Neutrophil (primary cell): Measurements from ENCODE around the gene CAMK1D.

ENCODE experiments used
- H3K27ac ChIP-seq: fragments of 200-600 bp; sonication (generic); 2 replicates; pipeline ENCODE4 v1.5.1; 2016; ENCODE audit warnings: mild to moderate bottlenecking, moderate library complexity
- H3K27me3 ChIP-seq: fragments of 200-600 bp; sonication (generic); 2 replicates; pipeline ENCODE4 v1.6.0; 2016; ENCODE audit warnings: mild to moderate bottlenecking
- H3K36me3 ChIP-seq: fragments of 200-600 bp; sonication (generic); 2 replicates; pipeline ENCODE4 v1.5.1; 2017
- H3K4me1 ChIP-seq, 2 experiments: fragments of 200-600 bp in 1 of 2; sonication (generic) in 1 of 2; 1 replicate in 1 of 2; 2 replicates in 1 of 2; pipeline versions ENCODE4 v1.5.1 to v1.6.1; 2013 to 2016; ENCODE audit warnings: low read depth in 1 of 2, low read length in 1 of 2, mild to moderate bottlenecking in 1 of 2, moderate library complexity in 1 of 2; ENCODE audit not compliant: control insufficient read depth in 1 of 2, insufficient read depth in 1 of 2
- H3K4me3 ChIP-seq, 2 experiments: fragments of 200-600 bp in 1 of 2; sonication (generic) in 1 of 2; 1 replicate in 1 of 2; 2 replicates in 1 of 2; pipeline ENCODE4 v1.5.1; 2013 to 2016; ENCODE audit warnings: low read depth in 1 of 2, low read length in 1 of 2, mild to moderate bottlenecking in 1 of 2, moderate library complexity in 1 of 2
- H3K9me3 ChIP-seq: fragments of 200-600 bp; sonication (generic); 2 replicates; pipeline ENCODE4 v1.5.1; 2016
- TF ChIP-seq, protein P1 (sequence below): fragments of 200-600 bp; sonication (generic); IDR thresholded peaks from 2 replicates; pipeline ENCODE4 v1.5.1; 2016; ENCODE audit warnings: antibody characterized with exemption

The CAMK1D gene

DNA sequence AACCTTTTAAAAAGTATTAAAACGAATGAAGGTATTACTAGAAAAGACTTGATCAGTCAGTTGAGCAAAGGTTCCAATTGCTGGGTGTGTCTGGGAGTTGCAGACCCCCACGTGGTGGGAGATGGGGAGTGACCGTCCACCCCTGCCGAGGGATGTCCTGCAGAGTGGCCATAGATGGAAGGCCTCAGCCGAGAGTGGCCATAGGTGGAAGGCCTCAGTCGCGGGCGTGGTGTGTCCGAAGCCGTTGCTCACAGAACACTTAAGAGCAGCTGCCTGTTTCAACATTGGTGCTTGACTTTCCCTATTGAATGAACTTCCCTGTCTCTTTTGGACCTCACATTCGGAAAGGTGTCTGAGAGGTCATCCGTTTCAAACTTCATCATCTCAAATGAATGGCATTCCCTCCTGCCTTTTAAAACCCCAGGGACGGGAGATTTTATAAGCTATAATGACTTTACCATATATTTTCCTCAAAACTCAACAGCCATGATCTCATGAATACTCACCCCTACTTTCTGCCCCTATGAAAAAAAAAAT lies 69.4 kb downstream of the CAMK1D start:
- H3K9me3 ChIP-seq: no peaks in the 10 kb centered on the region
- no peak overlapping the region for H3K27ac ChIP-seq
- H3K27me3 ChIP-seq: peaks cover 8% of the 10 kb centered on the region
- H3K36me3 ChIP-seq: no peaks in the 10 kb centered on the region
- H3K4me3 ChIP-seq: no peak overlapping the region
- TF ChIP-seq, protein P1, sequence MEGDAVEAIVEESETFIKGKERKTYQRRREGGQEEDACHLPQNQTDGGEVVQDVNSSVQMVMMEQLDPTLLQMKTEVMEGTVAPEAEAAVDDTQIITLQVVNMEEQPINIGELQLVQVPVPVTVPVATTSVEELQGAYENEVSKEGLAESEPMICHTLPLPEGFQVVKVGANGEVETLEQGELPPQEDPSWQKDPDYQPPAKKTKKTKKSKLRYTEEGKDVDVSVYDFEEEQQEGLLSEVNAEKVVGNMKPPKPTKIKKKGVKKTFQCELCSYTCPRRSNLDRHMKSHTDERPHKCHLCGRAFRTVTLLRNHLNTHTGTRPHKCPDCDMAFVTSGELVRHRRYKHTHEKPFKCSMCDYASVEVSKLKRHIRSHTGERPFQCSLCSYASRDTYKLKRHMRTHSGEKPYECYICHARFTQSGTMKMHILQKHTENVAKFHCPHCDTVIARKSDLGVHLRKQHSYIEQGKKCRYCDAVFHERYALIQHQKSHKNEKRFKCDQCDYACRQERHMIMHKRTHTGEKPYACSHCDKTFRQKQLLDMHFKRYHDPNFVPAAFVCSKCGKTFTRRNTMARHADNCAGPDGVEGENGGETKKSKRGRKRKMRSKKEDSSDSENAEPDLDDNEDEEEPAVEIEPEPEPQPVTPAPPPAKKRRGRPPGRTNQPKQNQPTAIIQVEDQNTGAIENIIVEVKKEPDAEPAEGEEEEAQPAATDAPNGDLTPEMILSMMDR: no peak
- no peaks in the 10 kb centered on the region for H3K4me1 ChIP-seq

DNA sequence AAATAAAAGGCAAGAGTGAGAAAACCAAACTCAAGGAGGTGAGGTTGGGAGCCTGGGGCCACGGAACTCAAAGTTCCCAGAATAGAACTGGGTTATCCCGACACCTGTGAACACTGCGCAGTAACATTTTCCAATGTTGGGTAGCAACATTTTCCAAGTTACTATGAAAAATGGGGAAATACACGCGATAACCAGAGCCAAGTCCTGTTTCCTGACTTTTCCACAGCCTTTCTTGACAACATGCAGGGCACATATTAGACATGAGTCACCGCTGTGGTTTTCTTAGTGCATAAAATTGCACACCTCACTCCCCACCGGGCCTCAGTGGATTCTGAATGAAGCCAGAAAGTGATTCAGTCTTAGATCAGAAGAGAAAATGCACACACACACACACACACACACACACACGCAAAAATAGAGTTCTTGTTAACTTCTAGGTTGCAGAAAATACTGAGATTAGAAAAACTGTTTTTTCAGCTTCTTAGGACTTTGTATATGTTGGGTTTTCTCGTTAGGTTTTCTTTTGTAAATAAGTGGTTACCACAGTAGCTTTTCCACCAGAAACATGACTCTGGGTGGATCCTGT lies 70.0 kb downstream of the CAMK1D start:
- Histone ChIP-seq H3K27me3 (peaks cover 8% of the 10 kb centered on the region), H3K9me3 (no peaks in the 10 kb centered on the region), H3K27ac (no peak overlapping the region), H3K4me3 (no peak overlapping the region), H3K4me1 (no peaks in the 10 kb centered on the region), H3K36me3 (no peaks in the 10 kb centered on the region)
- TF ChIP-seq, protein P1: no peak

DNA sequence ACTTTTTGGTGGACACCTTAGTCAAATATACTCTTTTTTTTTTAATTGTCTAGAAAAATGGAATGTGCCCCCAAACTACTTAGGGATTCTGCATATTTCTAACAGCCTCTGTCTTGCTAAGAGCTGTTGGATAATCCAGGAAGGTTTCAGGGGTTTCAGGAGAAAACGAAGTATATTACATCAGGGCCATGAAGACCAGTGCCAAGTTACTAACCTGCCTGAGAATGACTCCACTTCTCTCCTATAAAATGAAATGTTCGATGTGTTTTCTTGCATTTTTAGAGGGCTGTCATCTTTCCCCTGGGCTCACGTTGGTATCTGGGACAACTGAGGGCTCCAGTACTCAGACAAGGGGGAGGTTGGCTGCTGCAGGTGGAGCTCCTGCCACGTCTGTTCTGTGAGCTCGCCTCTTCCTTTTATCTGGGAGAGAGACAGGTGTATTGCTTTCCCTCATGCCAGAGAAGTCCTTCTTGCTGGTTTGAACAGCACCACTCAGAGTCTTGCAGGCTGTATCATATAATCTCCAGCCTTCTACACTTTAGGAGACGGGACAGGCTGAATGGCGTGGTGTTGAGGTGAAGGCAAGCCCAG lies 71.3 kb downstream of the CAMK1D start:
- Histone ChIP-seq H3K9me3 (no peaks in the 10 kb centered on the region), H3K27ac (no peak overlapping the region), H3K4me3 (no peak overlapping the region), H3K4me1 (peaks cover 0 to 2% of the 10 kb centered on the region in 2 experiments), H3K36me3 (no peaks in the 10 kb centered on the region), H3K27me3 (peaks cover 8% of the 10 kb centered on the region)
- TF ChIP-seq, protein P1: no peak

DNA sequence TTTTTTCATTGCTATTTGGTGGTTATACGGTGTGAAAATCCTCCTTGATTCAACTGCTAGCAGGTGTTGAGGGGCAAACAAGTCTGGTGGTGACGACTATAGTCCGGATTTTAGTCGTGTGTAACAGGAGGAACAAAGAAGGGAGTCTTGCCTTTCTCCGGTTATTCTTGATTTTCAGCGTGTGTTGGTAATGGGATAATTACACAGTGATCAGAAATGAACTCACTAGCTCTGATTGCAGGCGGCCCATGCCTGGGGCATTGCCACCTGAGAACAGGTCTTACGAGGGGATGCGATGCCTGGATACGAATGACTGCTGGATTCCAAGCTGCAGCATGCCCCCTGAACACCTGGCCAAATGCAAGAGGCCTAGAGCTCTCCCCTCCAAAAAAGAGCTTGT lies 72.8 kb downstream of the CAMK1D start:
- TF ChIP-seq, protein P1: no peak
- Histone ChIP-seq H3K4me1 (peaks cover 0 to 2% of the 10 kb centered on the region in 2 experiments), H3K4me3 (no peak overlapping the region), H3K27ac (no peak overlapping the region), H3K36me3 (no peaks in the 10 kb centered on the region), H3K9me3 (no peaks in the 10 kb centered on the region), H3K27me3 (no peaks in the 10 kb centered on the region)

DNA sequence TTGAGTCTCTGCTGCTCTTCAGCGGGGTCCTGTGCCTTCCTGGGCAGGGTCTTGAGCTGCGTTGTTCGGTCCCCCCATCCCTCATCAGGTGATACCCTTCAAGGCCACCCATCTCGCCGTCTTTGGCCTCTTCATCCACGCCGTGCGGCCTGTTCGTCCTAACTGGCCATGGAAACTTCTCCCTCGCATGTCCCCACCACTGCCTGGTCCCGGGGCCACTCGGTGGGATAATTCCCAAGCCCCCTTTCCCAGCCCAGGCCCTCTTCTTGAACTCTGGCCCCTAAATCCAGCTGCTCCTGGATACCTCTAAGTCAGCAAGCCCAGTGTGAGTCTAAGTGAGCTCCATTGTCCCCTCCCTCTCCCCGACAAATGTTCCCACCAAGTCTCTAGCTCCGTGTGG lies 74.5 kb downstream of the CAMK1D start:
- no peaks in the 10 kb centered on the region for H3K9me3 ChIP-seq
- H3K36me3 ChIP-seq: no peaks in the 10 kb centered on the region
- H3K27ac ChIP-seq: no peak overlapping the region
- peaks cover 0 to 2% of the 10 kb centered on the region in 2 experiments for H3K4me1 ChIP-seq
- no peaks in the 10 kb centered on the region for H3K27me3 ChIP-seq
- no peak overlapping the region for H3K4me3 ChIP-seq
- TF ChIP-seq, protein P1: no peak
